Heart right ventricle (tissue), 16 donors: ENCODE data around the gene DPPA3. TPM values are rescaled to one million over a fixed set of nuclear protein-coding genes. Genes with fewer than 3 reads are reported as not detected.
"Not testable (repeated sequence)": the region's sequence is repeated elsewhere in the genome, so short reads cannot be mapped to it uniquely, and the experiment has no call there.

ENCODE experiments used
- ATAC-seq, 8 donors: fragments of 200-7000 bp; cut with Tn5 transposase; one replicate each; pipeline ENCODE4 v1.9.1; 2020; ENCODE audit warnings: mild to moderate bottlenecking in 8 of 8, moderate library complexity in 8 of 8, moderate number of reproducible peaks in 1 of 8
- DNase-seq, 2 donors: peaks; one replicate each; pipeline ENCODE4 v3.0.0-alpha.2; 2020
- H3K27ac ChIP-seq, 10 donors: fragments of 200-600 bp; sonication (generic) in 2 of 10; one replicate each; pipeline versions ENCODE4 v1.5.0 to v1.8.0; 2020 to 2022; ENCODE audit warnings: mild to moderate bottlenecking in 3 of 10
- H3K27me3 ChIP-seq, 7 donors: fragments of 200-600 bp; one replicate each; pipeline ENCODE4 v1.8.0; 2021 to 2022; ENCODE audit warnings: mild to moderate bottlenecking in 2 of 7
- H3K36me3 ChIP-seq, 9 donors: fragments of 200-600 bp; sonication (generic) in 1 of 9; one replicate each; pipeline versions ENCODE4 v1.5.0 to v1.8.0; 2020 to 2022; ENCODE audit warnings: mild to moderate bottlenecking in 2 of 9
- H3K4me1 ChIP-seq, 9 donors: fragments of 200-600 bp; sonication (generic) in 1 of 9; one replicate each; pipeline versions ENCODE4 v1.5.0 to v1.8.0; 2020 to 2022; ENCODE audit warnings: mild to moderate bottlenecking in 4 of 9
- H3K4me3 ChIP-seq, 10 donors: fragments of 200-600 bp; sonication (generic) in 2 of 10; one replicate each; pipeline versions ENCODE4 v1.5.0 to v1.8.0; 2020 to 2022; ENCODE audit warnings: mild to moderate bottlenecking in 7 of 10, moderate library complexity in 2 of 10
- H3K9me3 ChIP-seq, 11 donors: fragments of 200-600 bp in 10 of 11; sonication (generic) in 2 of 11; one replicate each; pipeline versions ENCODE4 v1.5.0 to v1.8.0; 2013 to 2022; ENCODE audit warnings: mild to moderate bottlenecking in 2 of 11, control low read depth in 1 of 11, moderate library complexity in 1 of 11
- CTCF ChIP-seq, 9 donors: fragments of 200-600 bp; sonication (generic) in 2 of 9; IDR thresholded peaks; one replicate each; pipeline versions ENCODE4 v1.5.0 to v1.8.0; 2021 to 2022; ENCODE audit warnings: antibody characterized with exemption in 9 of 9, mild to moderate bottlenecking in 5 of 9, moderate library complexity in 1 of 9
- WGBS, 2 donors: extraction: QIAGEN DNeasy Blood & Tissue Kit; methylation state at CpG; one replicate each; pipeline ENCODE4 v1.1.7; 2013; ENCODE audit warnings: inconsistent platforms in 1 of 2; 5-methylcytosine and 5-hydroxymethylcytosine counted together
- intact Hi-C, 10 donors: fragments of 100-400 bp; cut with DNase I; formaldehyde crosslinking; loops; one replicate each; pipeline versions ENCODE4 v1.11.1 to v1.14.2; 2022
- polyA plus RNA-seq, 2 donors: library from polyadenylated mRNA; stranded (reverse); fragments of 200-250 nt; gene quantifications; one replicate each; pipeline ENCODE4 v1.2.3, GENCODE V29; 2013
- total RNA-seq, 10 donors: library from RNA; stranded (reverse); fragmentation: NEBNext Ultra II Directional in 3 of 10; extraction: Animal tissue kit (Norgen Biotek cat#: 25700) in 3 of 10; gene quantifications; one replicate each; pipeline versions ENCODE4 v1.2.1 to v1.2.4, GENCODE V29; 2021 to 2023
- donor health status: Arrhythmogenic right ventricular cardiomyopathy.
- donor health status: ischemic (EF 13 %, LVEDD 7.1; RV severe dilation, severe dysfunction).
- donor health status: healthy with polysubstance abuse.
- donor health status: DM: no; HTN: yes; CAD: no.
- donor health status: DM: no; HTN: no; CAD: no.
- donor health status: ischemic (EF 25% LVEDD 6.9; RV normal size, moderate dysfunction).
- donor health status: ischemic (EF 25% LVEDD 5.7; RV mildly dilated, moderate dysfunction).
- donor health status: healthy.
- donor health status: DM: yes; HTN: yes; CAD: no.
- donor health status: Ischemic cardiomyopathy.
- donor health status: ischemic (EF 35%, LVEDD 5.7; RV mildly dilated, moderate dysfunction).
- donor health status: nonischemic (EF 11% LVEDD 7.7; RV severe dilation, severe dysfunction).
- donor health status: DM: yes; HTN: yes; CAD: no.
- donor health status: PGD.
- donor health status: ischemic (EF 29% LVEDD 5.4; RV normal size, mild dysfunction).
- donor health status: nonischemic (EF 23%, LVEDD 6.1; RV moderate dilation, normal function).

Gene DPPA3
- total and polyA plus RNA-seq, 12 donors: not detected

- no peak for TF ChIP-seq CTCF (IDR thresholded peaks at IDR 0.05)
- no peak for DNase-seq
Observed at GRCh38 chr12:7729746-7730145, 18.5 kb downstream of the DPPA3 start.

DNA sequence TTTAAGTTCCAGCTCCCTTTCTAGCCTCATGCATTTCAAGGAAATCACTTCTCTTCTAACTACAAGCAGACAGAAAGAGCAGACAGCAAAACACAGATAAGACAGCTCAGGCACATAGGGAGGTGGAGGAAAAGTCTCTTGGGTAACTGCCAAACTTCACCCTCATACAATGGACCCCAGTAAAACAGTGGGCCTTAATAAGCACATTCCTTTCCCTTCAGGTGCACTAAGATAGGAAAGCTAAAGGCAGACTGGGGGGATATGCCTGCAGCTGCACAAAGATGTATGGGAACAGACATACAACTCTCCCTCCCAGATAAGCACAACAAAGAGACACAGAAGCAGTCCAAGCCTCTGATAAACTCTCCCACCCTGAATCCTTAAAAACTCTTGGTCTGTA lies 19.8 kb downstream of the DPPA3 start:
- H3K9me3 ChIP-seq, DNase-seq, H3K4me1 ChIP-seq, intact Hi-C loops, H3K4me3 ChIP-seq, H3K36me3 ChIP-seq, H3K27ac ChIP-seq, ATAC-seq: not testable (repeated sequence)
- H3K27me3 ChIP-seq: peaks cover 0 to 12% (median 0%) of the 10 kb centered on the region in 7 donors

More at GRCh38 chr12:7729746-7730145, 18.5 kb downstream of the DPPA3 start:
- peaks cover 0 to 22% (median 0%) of the 10 kb centered on the region in 7 donors for H3K27me3 ChIP-seq
- no peak overlapping the region for H3K4me3 ChIP-seq
- no peak for ATAC-seq
- intact Hi-C loops: no loop called here
- no peak overlapping the region for H3K27ac ChIP-seq
- WGBS, 2 donors: 33 to 39% methylated on average over 4 of the region's 4 CpGs
- no peaks in the 10 kb centered on the region for H3K36me3 ChIP-seq
- peaks cover 0 to 5% (median 0%) of the 10 kb centered on the region in 11 donors for H3K9me3 ChIP-seq
- H3K4me1 ChIP-seq: no peaks in the 10 kb centered on the region

DNA sequence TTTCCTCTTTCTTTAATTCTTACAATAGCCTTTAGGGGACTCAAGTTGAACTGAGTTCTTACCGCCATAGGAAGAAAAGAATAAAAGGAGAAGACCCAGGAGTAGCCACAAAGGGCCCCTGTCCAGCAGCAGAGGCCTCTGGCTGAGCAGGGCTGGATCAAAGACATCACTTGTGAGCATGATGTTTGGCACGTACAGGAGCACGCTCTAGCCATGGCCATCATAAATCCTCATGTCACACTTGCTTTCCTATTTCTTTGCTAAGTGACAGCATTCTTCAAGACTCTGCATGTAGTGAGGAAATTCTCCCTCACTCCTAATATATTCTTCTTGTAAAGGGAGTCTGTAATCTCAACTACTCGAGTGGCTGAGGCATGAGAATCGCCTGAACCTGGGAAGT lies 20.3 kb downstream of the DPPA3 start:
- peaks cover 0 to 12% (median 0%) of the 10 kb centered on the region in 7 donors for H3K27me3 ChIP-seq
- H3K27ac ChIP-seq: no peak overlapping the region
- no peaks in the 10 kb centered on the region for H3K4me1 ChIP-seq
- no peak overlapping the region for H3K4me3 ChIP-seq
- 26 to 36% methylated on average over 5 of the region's 5 CpGs for WGBS, 2 donors
- TF ChIP-seq CTCF (IDR thresholded peaks at IDR 0.05): no peak
- peaks cover 0 to 5% (median 0%) of the 10 kb centered on the region in 11 donors for H3K9me3 ChIP-seq
- no peak for ATAC-seq
- H3K36me3 ChIP-seq: no peaks in the 10 kb centered on the region
- intact Hi-C loops: no loop called here
- no peak for DNase-seq

GRCh38 chr12:7732993-7733392 lies 21.8 kb downstream of the DPPA3 start:
- DNase-seq (no peak), ATAC-seq (no peak)
- H3K27ac ChIP-seq: no peak overlapping the region

More at GRCh38 chr12:7732993-7733392, 21.8 kb downstream of the DPPA3 start:
- H3K36me3 ChIP-seq: no peaks in the 10 kb centered on the region
- H3K4me1 ChIP-seq: no peaks in the 10 kb centered on the region
- H3K4me3 ChIP-seq: no peak overlapping the region
- WGBS, 2 donors: 51 to 64% methylated on average over 3 of the region's 3 CpGs
- H3K9me3 ChIP-seq: peaks cover 0 to 1% (median 0%) of the 10 kb centered on the region in 11 donors
- intact Hi-C loops: no loop called here
- no peak for TF ChIP-seq CTCF (IDR thresholded peaks at IDR 0.05)
- peaks cover 0 to 6% (median 0%) of the 10 kb centered on the region in 7 donors for H3K27me3 ChIP-seq
